ENCODE measurements around the gene WASHC1.
"Not testable (repeated sequence)": the region's sequence is repeated elsewhere in the genome, so short reads cannot be mapped to it uniquely, and the experiment has no call there.

DNA sequence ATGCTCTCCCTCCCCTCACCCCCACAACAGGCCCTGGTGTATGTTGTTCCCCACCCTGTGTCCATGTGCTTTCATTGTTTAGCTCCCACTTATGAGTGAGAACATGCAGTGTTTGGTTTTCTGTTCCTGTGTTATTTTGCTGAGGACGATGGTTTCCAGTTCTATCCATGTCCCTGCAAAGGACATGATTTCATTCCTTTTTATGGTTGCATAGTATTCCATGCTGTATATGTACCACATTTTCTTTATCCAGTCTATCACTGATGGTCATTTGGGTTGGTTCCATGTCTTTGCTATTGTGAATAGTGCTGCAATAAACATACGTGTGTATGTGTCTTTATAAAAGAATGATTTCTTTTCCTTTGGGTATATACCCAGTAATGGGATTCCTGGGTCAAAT lies 12.6 kb upstream of the WASHC1 start:
- not testable (repeated sequence) for TF ChIP-seq CTCF, POLR2A (IDR thresholded peaks at IDR 0.05)

All from vagina (tissue), 2 donors.